Neutrophil (primary cell): ENCODE results near the gene DAAM2.

Source experiments
- H3K27ac ChIP-seq: fragments of 200-600 bp; sonication (generic); 2 replicates; pipeline ENCODE4 v1.5.1; 2016; ENCODE audit warnings: mild to moderate bottlenecking, moderate library complexity
- H3K27me3 ChIP-seq: fragments of 200-600 bp; sonication (generic); 2 replicates; pipeline ENCODE4 v1.6.0; 2016; ENCODE audit warnings: mild to moderate bottlenecking
- H3K36me3 ChIP-seq: fragments of 200-600 bp; sonication (generic); 2 replicates; pipeline ENCODE4 v1.5.1; 2017
- H3K4me1 ChIP-seq, 2 experiments: fragments of 200-600 bp in 1 of 2; sonication (generic) in 1 of 2; 1 replicate in 1 of 2; 2 replicates in 1 of 2; pipeline versions ENCODE4 v1.5.1 to v1.6.1; 2013 to 2016; ENCODE audit warnings: low read depth in 1 of 2, low read length in 1 of 2, mild to moderate bottlenecking in 1 of 2, moderate library complexity in 1 of 2; ENCODE audit not compliant: control insufficient read depth in 1 of 2, insufficient read depth in 1 of 2
- H3K4me3 ChIP-seq, 2 experiments: fragments of 200-600 bp in 1 of 2; sonication (generic) in 1 of 2; 1 replicate in 1 of 2; 2 replicates in 1 of 2; pipeline ENCODE4 v1.5.1; 2013 to 2016; ENCODE audit warnings: low read depth in 1 of 2, low read length in 1 of 2, mild to moderate bottlenecking in 1 of 2, moderate library complexity in 1 of 2
- H3K9me3 ChIP-seq: fragments of 200-600 bp; sonication (generic); 2 replicates; pipeline ENCODE4 v1.5.1; 2016
- CTCF ChIP-seq: fragments of 200-600 bp; sonication (generic); IDR thresholded peaks from 2 replicates; pipeline ENCODE4 v1.5.1; 2016; ENCODE audit warnings: antibody characterized with exemption

The DAAM2 gene

DNA sequence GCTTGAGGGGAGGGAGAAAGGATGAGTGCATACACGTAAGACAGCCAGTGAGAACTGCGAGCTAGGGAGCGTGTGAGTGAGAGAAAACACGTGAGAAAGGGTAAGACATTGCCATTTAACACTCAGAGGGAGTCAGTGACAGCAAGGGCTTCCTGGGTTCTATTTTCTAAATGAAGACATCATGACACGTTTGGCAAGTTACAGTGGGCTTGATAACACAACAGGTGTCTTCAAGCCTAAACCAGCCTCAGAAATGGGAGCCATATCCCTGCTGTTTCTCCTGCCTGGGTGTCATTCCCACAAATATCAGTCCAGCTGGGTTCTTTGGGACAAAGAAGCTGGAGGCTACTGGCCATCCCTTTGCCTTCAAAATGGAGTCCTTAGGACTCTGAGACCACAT is 159.0 kb downstream of the DAAM2 start:
- Histone ChIP-seq H3K9me3 (no peaks in the 10 kb centered on the region), H3K4me1 (no peaks in the 10 kb centered on the region), H3K36me3 (no peaks in the 10 kb centered on the region), H3K4me3 (no peak overlapping the region), H3K27ac (no peak overlapping the region), H3K27me3 (peaks cover 4% of the 10 kb centered on the region)
- TF ChIP-seq CTCF: no peak

DNA sequence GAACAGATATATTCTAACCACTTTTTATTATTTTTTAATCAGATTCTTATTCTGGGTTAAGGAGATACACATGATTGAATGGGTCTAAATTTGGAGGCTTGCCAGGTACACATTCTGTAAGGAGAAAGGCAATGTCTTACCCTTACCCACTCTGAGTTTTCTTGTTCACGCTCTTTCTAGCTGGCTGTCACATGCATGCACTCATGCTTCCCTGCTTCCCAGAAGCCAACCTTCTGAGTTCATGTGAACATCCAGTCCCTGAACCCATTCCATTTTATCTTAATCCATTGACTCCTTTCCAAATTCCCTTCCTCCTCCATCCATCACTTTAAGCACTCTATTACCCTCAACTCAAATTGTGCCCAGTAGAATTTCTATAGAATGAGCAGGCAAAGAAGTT is 159.5 kb downstream of the DAAM2 start:
- Histone ChIP-seq H3K4me1 (no peaks in the 10 kb centered on the region), H3K9me3 (no peaks in the 10 kb centered on the region), H3K27me3 (peaks cover 4% of the 10 kb centered on the region), H3K36me3 (no peaks in the 10 kb centered on the region), H3K27ac (no peak overlapping the region), H3K4me3 (no peak overlapping the region)
- no peak for TF ChIP-seq CTCF

GRCh38 chr6:39952167-39952566 is 160.0 kb downstream of the DAAM2 start:
- H3K27ac ChIP-seq: no peak overlapping the region
- H3K9me3 ChIP-seq: no peaks in the 10 kb centered on the region
- peaks cover 4% of the 10 kb centered on the region for H3K27me3 ChIP-seq
- TF ChIP-seq CTCF: no peak
- no peak overlapping the region for H3K4me3 ChIP-seq
- H3K36me3 ChIP-seq: no peaks in the 10 kb centered on the region
- H3K4me1 ChIP-seq: no peaks in the 10 kb centered on the region

- Histone ChIP-seq H3K4me3 (no peak overlapping the region), H3K9me3 (no peaks in the 10 kb centered on the region), H3K27ac (no peak overlapping the region), H3K27me3 (peaks cover 4% of the 10 kb centered on the region), H3K4me1 (no peaks in the 10 kb centered on the region), H3K36me3 (no peaks in the 10 kb centered on the region)
- no peak for TF ChIP-seq CTCF
Measured at GRCh38 chr6:39953076-39953618, 161.0 kb downstream of the DAAM2 start.
